HL-60/S4 (cell line): ENCODE data around the gene RAPGEF4.

Source experiments
- in situ Hi-C: fragments of 300-500 bp; cut with MboI; formaldehyde crosslinking; loops from 2 replicates; pipeline ENCODE4 v1.14.3; 2022; ENCODE audit warnings: low sequenced_read_pairs

Gene RAPGEF4

DNA sequence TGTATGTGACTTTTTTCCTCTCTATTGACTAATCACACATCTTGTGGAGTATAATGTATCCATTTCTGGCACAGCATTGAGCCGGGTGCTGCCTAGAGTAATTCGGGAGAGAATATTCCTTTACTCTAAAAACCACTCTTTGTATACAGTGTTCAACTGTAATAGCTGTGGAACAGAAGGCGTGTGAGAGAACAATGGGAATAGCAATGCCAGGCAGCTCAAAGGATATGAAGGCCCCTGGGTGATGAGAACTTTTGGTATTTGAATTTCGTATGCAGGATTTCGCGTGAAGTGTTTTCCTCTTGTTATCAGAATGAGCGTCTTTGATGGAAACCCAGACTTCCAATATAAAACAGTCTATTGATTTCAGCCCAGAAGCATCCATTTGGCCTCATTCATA is 255.4 kb downstream of the RAPGEF4 start:
- in situ Hi-C loops, result no loop called here

DNA sequence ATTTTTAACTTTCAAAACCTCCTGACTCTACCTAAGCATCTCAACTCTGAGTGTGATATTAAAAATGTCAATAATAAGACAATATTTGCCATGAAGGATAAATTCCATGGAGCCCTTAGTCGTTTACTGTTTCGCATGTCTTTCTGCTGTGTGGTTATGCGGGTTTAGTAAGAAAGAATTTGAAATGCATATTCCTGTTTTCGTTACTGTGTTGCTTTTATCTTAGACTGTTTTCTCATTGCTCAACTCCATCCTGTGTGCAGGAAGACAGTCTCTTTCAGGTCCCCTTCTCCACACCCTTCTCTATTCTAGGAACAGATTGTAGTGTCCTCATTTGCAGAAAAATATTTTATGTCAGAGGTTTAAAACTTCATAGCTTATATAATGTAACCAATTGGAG is 257.5 kb downstream of the RAPGEF4 start:
- in situ Hi-C loops, result no loop called here

DNA sequence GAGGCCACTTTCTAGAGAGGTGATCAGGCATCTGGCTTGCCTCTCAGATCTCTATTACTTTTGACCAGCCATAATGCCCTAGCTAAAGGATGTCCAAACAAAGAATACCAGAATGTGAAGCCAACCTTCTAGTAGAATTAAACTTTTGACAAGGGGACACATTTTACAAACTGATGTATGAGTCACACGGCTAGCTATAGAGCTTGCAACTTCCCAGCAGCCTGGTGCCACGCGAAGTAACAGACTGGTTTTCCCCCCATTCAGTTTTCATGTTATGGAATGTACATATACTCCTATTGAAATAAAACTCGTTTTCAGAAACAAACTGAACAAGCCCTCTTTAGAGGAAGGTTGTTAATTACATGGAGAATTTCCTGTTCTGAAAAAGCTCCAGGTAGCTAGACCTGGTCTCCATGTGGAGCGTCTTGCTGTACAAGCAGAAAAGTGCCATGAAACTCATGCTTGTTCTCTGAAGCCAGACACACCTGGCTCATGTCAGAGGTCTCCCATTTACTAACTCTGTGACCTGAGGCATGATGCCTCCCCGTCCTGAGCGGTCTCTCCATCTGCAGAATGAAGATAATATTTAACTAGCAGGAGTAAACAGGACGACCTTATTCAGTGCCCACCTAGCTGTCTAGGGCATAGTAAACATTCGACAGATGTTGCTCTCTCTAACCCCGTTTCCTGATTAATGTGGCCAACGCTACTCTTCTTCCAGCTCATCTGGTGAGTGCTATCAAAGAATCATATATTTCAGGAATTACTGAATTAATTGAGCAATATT is 258.5 kb downstream of the RAPGEF4 start:
- in situ Hi-C loops, result no loop called here

DNA sequence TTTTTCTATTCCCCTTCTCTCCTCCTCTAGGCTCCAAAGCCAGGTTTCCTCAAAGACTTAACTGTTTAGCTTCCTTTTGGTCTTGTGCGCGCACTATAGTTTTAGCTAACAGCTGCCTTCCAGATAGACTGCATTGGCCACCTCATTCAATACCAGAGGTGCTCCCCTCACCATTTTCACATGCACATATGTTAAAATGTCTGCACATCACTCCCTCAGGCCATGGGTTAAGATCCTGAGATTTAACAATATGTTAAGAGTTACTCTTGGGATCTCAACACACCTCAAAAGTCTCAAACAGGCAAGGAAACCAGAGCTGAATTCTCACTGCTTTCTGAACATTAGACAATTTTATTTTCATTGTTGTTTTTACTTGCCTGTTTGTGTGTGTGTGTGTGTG is 259.2 kb downstream of the RAPGEF4 start:
- in situ Hi-C loops, result no loop called here

DNA sequence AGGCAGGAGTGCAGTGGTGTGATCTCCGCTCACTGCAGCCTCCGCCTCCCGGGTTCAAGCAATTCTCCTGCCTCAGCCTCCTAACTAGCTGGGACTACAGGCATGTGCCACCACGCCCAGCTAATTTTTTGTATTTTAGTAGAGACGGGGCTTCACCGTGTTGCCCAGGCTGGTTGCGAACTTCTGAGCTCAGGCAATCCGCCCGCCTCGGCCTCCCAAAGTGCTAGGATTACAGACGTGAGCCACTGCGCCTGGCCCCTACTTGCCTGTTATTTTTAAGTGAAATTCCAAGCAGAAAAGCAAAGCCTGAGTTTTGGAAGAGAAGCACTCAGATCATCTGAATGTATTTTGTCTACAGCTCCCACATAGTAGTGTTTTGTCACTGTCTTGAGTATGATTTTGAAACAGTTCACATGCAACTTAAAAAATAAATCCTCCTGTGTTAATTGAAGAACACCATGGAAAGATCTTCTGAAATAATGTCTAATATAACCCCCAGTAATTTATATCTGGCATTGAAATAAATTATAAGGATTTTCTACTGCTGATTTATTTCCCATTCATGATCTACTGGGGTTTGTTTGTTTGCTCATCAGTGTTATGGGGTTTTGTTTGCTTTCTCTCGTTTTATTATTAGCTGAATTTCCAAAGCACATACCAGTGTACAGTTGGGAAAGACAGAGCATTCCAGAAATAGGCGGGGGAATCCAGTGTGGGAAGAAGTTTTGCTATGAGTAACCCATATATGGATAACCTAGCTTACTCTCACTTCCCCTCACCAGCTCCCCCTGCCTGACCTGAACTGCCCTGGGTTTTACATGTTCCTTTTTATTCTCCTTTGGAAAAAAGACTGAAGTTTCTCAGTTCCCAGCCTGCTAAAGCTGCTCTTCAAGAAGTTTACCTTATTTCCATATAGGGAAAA is 259.9 kb downstream of the RAPGEF4 start:
- in situ Hi-C loops, result no loop called here

DNA sequence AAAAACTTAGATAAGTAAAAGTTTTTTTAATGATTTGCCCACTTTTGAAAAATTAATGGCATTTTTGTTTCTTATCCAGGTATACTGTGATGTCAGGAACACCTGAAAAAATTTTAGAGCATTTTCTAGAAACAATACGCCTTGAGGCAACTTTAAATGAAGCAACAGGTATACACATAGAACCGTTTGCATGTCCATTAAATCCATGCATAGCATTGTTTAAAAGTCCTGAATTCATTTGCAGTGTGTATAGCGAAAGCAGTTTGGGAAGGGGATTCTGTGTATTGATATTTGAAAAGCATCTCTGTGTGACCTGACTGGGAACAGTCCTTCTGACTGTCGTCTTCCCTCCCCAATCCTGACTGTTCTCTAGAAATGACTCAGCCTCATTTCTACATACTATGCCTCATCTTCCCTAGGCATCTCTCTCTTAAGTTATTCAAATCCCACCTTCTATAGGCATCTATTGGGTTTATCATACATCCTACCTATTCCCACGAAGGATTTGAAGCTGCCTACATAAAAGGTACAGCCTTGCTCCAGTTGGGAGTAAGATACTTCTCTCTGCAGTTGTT is 260.8 kb downstream of the RAPGEF4 start:
- in situ Hi-C loops, result no loop called here

DNA sequence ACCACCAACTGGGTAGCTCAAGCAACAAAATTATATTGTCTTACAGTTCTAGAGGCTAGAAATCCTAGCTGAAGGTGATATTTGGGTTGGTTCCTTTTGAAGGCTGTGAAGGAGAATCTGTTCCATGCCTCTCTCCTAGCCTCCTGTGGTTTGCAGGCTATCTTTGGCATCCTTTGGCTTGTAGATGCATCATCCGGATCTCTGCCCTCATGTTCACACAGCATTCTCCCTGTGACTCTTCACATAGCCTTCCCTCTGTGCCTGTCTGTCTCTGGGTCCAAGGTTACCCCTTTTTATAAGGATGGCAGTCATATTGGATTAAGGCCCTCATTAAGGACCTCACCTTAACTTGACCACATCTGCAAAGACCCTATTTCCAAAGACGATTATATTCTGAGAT is 261.4 kb downstream of the RAPGEF4 start:
- in situ Hi-C loops, result no loop called here

DNA sequence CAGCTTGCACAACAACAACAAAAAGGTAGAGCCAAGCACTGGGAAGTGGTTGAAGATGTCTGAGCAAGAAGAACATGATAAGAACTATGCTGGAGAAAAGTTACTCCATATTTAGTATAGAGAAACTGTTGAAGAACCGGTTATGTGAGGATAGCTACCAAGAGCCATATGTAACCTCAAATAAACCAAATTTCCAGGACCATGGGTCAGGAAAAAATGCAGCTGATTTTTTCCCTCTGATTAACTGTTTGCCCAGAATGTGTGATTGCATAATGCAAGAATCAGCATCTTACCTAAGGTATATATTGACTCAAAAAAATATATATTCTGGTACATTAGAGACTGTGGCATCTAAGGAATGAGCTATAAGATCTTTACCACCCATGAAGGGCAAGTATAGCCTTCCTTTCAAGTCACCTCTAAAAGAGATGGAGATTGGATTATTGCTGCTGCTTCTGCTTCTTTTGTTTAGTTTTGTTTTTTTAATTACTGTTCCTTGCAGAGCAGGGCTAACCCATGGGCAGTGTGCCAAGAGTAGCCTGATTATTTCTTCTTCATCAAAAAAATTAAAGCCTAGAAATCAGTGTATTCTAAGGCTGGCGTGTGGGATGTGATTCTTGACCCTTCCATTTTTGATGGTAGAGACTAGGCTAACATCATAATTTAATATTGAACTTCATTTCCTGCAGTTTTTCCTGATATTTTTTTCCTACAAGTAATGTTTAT is 263.1 kb downstream of the RAPGEF4 start:
- in situ Hi-C loops, result no loop called here

DNA sequence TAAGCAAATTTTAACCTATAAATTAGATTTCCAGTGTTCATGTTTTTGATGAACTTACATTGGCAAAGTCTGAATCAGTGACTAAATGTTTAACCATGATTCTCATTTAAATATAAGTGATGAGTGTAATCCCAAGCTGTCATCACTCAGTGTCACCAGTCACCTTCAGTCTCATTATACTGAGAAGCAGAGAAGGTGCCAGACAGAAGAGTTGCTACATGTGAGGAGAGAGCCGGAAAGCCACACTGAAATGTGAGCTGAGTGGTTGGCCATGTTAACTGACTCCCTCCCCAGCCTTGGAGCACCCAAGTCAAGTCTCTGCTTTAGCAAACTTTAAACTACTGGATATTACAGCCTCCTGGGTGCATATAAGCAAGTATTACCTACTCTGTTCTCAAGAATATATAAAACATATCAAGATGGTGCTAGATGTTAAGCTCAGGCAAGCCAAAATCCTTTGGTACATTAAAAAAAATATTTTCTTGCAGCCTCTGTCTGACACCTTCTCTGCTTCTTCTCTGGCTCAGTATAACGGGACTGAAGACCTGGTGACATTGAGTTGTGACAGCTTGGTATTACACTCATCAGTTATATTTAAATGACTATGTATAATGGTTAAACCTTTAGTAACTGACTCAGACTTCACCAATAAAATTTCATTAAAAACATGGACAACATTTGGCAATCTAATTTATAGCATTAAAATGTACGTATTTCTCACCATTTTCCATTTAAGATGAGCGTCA is 264.2 kb downstream of the RAPGEF4 start:
- in situ Hi-C loops, result no loop called here

DNA sequence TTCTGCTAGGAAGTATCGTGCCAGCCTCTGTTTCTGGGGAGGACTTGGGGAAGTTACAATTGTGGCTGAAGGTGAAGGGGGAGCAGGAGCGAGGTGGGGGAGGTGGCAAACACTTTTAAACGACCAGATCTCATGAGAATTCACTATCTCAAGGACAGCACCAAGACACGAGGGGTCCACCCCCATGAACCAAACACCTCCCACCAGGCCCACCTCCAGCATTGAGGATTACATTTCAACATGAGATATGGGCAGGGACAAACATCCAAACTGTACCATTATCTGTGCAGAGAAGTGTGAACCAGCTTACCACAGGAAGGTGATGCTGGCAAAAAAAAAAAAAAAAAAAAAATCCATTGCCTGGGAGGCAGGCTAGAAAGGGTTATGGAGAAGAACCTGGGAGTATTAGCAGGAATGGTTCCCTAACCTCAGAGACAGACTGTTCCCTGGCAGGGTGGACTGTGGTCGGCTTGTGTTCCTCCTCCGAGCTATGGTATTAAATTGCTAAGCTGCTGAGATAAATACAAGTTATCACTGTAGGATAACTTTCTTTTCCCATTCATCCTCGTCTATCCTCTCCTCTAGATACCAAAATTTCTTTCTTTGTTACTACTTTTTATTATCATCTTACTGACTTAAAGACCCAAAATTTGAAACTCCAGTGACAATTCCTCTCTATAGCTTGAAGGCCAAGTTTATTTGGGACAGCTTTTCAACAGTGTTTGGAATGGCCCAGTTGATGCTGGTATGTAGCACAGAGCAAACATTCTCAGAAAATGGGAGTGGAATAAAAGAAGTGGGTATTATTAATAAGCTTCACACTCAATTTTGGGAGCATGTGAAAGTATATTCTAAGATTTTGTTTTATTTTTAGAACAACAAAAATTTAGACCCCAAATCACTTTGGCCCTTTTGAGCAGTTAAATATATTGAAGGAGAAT is 266.3 kb downstream of the RAPGEF4 start:
- in situ Hi-C loops, result no loop called here

DNA sequence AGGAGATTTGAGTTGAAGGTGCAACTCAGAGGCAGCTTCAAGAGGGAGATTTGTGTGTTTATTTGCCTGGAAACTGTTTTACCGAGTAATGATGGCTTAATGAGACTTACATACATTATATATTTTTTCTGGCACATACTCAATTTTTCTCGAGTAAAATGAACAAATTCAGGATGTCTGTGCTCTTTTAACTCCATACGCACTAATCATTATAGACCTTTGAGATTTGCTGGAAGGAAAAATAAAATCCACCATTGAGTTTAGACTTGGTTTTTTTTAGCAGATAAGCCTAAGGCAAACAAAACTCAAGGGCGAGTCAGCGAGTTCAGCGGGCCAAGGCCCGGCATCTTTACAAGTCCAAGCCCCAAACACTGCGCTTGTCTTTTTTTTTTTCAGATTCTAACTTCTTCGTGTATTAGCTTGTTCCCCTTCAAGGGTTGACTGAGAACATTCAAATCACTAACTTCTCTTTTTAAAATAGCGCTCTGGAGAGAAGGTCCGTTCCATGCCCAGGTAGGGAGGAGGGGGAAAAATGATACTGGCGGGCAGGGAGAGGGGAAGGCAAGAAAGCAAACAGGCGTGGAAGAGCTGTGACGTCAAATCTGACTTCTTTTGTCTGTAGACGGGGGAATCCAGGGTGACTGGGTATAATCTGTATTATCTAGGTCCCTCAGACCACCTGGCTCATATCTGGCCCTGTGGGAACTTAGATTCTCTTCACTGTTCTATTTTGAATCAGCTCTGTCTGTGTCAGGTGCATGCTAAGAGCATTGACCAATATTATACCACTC is 267.3 kb downstream of the RAPGEF4 start:
- in situ Hi-C loops, result no loop called here

DNA sequence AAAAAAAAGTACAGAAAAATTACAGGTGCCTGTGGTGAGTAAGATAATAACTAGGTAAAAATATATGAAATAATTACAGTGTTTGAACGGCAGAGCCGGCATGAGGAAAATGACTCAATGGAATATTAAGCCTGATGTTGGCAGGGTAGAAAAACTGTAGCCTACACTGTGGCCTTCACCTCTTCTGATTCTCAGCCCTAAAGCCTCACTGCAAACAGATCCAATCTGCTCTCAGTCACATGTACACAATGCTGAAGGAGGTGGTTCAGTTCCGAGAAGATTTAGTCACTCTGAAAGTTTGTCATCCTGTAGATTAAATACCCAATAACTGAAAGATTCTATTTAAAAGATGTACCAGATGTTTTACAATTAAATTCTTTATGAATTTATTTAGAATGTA is 273.1 kb downstream of the RAPGEF4 start:
- in situ Hi-C loops, result no loop called here

DNA sequence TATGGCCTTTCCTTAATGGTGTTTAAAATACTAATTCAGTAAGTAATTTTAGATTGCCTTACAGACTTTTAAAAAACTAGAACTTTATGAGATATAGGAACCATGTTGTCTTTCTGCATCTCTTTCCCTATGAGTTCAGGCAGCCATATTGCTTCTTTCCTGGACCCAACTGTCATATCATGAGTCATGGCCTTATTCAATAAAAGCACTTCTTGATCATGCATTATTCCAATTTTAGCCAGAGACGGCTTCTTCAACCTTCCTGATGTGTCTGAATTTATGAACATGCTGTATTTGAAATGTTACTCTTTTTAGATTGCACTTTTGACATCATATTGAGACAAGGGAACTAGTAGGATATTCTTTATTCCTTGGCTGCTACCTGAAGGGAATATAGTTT is 274.6 kb downstream of the RAPGEF4 start:
- in situ Hi-C loops, result no loop called here

DNA sequence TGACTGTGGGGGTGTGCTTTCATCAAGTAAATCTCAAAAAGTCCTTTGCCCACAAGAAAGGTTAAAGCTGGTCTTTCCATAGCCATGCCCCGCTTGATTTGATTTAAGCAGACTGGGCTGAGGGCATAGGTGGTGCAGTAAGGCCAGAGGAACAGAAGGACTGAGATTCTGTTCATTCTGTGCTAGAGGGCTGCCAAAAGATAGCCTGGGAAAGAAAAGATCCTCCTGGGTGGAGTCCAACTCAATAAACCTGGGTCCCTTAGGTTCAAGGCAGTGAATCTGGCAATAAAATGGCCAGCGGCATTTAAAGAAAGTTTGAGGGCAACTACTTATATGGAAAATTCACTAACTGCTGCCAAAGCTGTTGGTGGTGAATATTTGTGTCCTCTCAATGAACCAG is 280.8 kb downstream of the RAPGEF4 start:
- in situ Hi-C loops, result no loop called here

DNA sequence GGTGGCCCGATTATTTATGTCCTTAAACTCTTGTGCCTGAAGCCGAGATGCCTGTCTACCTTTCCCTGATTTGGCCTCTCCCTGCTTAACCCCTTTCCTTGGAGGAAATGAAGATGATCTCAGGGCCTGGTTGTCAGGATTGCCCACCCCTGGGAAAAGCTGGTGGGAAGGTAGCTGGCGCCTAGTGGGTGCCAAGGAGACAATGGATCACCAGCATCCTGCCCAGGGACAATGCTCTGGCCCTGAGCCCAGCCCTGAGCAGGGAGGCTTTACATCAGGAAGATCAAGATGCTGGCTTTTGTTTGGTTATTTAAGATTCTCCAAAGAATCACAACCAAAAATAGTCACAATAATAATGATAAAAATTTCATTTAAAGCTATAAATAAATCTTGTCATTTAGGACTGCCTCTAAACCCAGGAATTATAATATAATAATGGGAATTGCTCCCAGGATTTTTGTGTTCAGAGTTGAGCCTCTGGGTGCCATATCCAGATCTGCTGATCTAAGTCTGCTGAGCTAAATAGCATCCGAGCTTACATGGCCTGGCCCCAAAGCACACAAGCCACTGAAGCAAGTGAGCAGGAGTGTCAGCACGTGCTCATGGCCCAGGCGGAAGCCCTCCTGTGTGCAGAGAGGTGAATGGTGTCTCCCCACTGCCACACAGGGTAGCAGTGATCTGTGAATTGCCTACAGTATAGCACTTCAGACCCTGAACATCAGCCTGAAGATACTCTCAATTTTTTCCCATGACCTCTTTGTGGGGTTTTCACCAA is 282.2 kb downstream of the RAPGEF4 start:
- in situ Hi-C loops, result no loop called here

DNA sequence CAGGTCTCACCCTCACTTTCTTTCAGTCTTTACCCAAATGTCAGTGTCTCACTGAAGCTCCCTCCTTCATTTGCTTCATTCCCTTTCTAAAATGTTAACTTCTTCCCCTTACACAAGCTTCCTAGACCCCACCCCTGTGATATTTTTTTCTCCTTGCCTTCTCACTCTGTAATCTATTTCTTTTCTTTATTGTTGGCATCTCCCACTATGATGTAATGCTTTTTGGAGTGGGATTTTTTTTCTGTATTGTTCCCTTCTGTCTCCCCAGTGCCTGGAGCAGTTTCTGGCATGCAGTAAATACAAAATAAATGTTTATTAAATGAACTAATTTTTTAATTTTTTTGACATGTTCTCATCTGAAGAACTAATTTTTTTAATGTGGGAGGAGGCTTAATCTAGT is 284.1 kb downstream of the RAPGEF4 start:
- in situ Hi-C loops, result no loop called here

DNA sequence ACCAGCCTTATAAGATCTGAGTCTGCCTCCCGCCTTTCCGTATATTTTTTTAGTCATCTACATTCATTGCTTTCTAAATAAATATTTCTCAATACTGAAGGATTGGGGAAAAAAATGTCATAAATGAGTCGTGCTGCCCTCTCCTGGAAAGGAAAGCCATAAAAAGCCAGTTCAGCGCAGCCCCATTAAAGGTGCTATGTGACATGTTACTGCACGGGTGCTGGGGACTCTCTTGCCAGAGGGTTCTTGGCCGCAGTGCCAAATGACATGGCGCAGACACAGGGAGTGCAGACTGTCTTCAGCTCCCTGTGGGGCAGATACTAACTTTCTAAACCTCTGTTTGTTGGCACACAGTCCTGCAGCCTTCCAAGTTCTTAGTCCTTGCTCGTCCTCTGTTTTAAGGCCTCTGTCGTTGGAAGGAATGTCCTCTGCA is 286.3 kb downstream of the RAPGEF4 start:
- in situ Hi-C loops, result no loop called here

DNA sequence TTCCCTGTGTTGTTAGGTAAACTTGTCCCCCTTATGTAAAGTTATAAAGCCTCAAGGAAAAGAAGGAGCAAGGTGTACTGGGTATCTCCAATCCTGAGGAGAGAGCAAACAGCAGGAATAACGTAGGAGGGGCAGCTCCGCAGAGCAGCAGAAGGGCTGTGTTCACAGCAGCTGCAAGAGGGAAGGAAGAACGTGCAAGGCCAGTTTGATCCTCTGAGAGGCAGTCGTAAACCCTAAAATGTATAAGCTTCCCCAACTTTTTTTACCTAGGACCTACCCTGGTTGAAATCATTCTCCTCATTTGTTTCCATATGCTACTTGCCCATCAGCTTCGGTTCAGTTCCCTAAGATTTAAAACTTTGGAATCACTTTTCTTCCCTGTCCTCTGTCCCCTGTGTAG is 288.1 kb downstream of the RAPGEF4 start:
- in situ Hi-C loops, result no loop called here
